GM19035 (cell line): ENCODE results near the gene CAMKV.
"Not testable (repeated sequence)": the region's sequence is repeated elsewhere in the genome, so short reads cannot be mapped to it uniquely, and the experiment has no call there.

Experiments
- ATAC-seq: cut with Tn5 transposase; IDR thresholded peaks from one replicate; pipeline ENCODE4 v1.9.1; 2021; ENCODE audit not compliant: unreplicated experiment

CAMKV gene

DNA sequence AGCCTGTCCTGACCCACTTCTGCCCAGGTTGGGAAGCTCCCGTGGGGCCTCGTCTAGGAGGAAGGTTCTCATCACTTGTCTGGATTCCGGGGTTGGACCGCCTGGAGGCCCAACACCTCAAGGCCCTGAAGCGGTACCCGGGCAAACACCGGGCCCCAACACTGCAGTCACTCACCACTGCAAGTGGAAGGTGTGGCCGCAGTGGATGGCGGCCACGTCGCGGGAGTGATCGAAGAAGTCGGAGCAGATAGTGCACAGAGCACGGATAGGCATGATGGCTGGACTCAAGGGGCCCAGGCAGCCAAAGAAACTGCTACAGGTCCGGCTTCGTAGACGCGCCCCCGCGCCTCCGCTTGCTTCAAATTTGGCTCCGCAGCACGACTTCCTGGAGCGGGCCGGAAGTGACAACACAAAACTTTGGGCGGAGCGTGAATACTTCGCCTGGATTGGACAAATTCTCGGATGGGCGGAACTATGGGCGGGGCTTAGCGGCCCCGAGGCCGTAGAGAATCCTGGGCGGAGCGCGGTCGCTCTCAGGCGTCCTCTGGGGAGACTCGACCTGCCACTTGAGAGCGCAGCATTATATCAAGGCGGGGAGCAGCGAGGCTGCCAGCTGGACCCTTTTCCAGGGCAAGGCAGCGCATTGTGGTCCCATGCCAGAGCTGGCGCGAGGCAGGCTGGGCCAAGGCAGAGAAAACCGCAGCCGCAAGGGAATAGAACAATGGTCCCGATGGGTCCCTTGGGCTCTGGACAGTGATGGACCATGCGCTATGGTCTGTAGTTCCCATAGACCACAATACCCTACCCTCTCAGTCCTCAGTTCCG, 13.3 kb downstream of the CAMKV start, which contains the start of gene TRAIP:
TRAIP (minus strand) TSS at position 384 of the 825 bp plus-strand sequence; CDS start at position 273, 111 bp downstream.
- ATAC-seq = peak; percentile 94

DNA sequence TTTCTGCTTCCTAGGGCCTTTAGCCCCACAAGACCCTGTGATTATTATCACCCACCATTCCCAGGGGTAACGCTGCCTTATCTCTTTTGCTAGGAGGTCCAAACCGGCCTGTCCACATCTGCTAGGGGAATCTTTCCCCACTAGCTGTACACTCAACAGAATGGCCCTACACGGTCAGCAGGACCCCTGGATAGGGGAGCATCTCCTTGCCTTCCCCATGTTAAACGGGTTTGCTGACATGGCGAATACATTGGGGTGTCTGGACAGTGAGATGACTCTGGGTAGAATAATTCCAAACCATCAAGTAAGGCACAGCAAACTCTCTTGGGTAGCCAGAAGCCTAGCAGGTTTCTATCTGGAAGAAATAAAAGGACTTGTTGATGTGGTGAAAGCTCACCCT, 14.0 kb downstream of the CAMKV start:
- ATAC-seq = no peak

DNA sequence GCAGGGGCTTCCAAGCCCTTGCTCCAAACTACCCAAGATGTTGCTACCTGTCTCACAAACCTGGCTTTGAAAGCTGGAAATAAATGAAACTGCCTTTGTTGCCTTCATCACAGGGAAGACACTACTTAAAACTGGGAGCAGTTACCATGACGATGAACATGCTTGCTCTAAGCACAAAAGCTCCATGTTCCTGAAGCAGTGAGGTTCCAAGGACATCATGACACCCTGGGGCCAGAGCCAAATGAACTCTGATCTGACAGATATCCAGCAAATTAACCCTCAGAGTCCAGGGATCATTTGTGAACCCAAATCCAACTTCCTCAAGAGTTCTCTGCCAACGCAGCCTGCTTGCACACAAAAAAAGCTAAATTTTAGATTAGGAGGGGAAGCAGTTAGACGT, 24.0 kb downstream of the CAMKV start:
- no peak for ATAC-seq

DNA sequence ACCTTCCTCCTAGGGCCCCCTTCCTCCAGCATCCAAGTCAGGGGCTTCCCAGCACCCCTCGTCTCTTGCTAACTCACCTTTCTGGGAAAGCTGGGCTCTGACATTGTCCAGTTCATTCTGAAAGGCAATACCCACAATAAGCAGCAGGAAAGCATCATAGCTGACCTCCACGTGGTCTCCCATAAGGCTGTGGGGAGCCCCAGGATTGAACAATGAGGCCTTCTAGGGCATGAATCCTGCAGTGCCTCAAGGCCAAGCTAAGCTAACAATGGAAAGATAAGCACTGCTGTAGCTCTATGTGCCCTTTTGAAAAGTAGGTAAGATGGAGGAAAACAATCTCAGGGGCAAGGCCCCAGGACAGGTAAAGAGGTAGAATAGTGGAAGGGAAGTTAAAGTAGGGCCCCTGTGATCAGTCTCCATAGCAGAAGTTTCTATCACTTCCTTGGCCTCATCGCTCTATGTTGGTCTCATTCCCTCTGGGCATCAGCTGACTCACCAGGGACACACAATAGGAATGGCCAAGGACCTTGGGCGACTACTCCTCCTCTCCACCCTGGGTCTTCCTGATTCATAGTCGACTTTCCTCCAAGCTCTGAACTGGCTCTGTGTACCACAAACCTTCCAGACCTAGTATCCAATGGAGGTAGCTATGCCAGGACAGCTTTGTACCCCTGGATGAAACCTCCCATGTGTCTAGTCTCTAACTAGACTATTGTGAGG, 25.1 kb downstream of the CAMKV start:
- no peak for ATAC-seq

DNA sequence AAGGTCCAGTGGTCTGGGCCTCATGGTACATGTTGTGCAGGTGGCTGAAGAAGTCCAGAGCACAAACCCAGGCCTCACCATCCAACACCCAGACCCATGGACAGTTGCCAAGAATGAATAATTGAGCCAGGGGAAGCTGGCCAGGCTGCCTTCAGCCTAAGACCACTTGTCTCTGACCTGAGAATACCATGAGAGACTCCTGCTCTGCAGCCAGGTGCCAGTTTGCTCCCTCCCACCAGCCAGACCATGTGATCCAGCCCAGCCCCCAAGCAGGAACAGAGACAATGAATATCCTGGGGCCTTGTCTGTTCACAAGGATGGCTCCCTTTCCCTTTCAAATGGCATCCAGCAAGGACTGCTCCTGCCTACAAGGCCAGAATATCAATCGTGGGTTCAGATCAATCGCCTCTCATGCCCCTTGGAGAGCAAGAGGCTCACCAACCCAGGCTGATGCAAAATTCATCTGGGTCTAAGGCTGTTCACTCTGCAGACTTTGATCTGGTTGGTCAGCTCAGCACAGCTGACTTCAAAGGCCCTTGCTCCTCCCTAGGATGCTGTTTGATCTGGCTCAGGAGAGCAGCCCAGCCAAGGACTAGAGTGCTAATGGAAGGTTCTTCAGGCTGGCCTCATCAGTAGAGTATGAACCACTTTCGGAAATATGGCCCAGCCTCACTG, 26.7 kb downstream of the CAMKV start:
- no peak for ATAC-seq

DNA sequence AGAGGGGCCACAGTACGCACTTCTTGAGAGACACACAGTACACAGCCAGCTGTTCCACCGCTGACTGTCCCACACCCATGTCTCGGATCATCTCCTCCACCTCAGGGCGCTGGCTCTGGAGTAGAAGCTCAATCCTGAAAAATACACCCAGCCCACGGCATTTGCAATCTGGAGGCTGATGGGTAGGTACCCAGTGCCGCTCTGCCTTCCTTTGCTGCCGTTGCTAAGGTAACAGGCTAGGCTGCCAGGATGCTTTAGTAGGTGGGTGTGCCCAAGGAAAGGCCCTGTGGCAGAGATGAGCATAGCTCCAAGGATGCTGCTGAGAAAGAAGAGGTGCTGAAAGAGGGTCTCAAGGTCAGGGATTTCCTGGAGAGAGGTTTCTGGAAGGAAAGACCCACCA, 27.9 kb downstream of the CAMKV start:
- ATAC-seq = no peak

DNA sequence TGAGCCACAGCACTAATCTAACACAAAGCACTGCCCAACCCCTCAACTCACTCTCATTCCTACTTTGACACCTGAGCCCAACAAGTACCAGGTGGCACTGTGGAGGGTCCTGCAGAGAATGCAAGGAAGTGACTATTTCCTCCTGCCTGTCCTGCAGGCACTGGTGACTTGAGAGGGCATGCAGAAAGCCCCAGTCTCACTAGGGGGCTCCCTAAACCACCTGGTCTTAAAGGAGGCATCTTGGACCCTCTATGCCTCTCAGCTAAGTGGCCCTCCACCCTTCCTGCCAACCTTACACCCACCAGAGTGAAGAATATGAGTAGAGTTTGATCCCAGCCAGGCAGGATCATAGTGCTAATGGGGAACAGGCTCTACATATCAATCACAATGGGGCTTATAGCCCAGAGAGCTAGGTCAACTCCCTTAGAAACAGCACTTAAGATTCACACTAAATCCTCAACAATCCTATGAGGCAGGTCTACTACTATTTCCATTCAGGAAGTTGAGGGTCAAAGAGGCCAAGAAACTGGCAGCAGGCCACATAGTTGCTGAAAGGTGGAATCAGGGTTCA, 28.5 kb downstream of the CAMKV start:
- no peak for ATAC-seq

DNA sequence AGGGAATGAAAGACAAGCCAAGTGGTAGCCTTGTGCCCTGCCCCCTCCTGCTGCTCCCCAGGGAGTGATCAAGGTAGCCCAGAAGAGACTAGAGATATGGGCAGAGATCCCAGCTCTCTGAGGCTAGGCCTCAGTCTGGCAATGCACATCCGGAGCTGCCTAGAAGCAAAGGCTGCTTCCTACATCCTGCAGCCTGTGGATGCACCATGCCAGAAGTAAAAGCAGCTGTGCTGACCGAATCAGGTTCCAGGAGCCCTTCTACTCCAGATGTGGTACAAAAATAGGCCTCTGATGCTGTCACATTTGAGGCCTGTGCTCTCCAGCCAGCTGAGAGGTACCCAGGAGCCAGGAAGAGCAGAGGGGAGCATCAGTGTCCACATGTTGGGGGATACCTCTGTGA, 29.3 kb downstream of the CAMKV start:
- no peak for ATAC-seq

DNA sequence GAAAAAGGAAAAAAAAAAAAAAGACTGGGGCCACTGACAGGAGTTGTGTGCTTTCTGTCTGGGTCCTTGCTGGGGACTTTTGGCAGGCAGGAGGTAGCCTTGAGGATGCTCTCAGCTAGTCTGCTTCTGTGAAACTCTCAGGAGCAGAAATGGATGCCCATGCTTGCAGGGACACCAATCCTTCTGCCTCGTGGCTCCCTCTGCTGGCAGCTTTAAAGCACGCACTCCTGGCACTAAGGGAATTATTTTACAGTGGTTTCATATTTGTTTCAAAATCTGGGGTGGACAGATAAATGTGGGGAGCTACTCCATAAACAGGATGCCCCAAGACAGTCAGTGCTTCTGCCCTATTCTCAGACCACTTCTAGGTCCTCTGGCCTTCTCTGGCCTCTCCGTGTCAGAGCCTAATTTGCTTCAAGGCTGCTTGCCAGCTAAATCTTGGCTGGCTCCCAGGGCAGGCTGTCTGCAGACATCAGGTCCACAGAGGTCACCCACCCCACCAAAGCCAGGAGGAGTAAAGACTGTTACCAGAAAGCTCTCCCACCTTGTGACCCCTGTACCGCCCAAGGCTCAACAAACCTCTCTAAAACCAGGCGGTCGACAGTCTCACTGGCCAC, 30.4 kb downstream of the CAMKV start:
- no peak for ATAC-seq

DNA sequence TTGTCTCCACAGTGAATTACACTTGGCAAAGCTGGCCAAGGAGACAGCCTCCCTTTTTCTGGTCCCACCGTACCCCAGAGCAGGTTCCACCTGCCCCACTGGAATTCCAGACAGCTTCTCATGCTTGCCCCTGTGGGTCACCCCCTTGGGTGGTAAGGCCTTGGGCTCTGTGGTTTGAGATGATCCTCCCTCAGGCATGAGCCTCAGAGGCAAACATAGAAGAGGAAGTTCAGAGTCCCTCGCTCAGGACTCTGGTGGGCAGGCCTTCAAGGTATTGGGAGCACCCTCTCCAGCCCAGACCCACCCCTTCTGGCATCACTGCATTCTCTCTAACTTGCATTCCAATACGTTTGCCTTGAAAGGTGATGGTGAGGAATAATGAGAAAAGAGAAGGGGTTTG, 38.4 kb downstream of the CAMKV start:
- ATAC-seq = no peak

DNA sequence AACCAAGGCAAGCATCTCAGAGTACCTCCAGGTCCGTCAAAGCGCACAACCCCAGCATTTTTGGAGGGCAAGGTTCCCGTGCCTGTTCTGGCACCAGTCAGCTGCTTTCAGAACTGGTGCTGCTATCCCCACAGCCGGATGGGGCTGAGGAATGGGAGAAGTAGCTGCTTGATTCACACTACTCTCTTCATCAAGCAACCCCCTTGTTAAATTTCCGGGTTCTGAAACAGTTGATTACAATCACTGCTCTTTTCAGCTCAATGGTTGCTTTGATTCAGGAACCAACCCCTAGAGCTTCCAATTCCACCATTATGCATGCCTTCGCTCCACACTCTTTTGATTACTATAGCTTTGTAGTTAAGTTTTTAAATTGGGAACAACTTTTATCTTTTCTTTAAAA, 43.7 kb downstream of the CAMKV start:
- ATAC-seq = no peak

DNA sequence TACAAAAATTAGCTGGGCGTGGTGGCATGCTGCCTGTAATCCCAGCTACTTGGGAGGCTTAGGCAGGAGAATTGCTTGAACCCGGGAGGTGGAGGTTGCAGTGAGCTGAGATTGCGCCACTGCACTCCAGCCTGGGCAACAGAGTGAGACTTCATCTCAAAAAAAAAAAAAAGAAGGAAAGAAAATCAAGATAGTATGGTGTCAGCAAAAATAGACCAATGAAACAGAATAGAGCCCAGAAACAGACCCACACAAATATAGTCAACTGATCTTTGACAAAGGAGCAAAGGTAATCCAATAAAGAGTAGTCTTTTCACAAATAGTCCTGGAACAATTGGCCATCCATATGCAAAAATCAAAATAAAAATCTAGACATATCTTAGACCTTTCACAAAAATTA, 46.6 kb downstream of the CAMKV start:
- not testable (repeated sequence) for ATAC-seq

DNA sequence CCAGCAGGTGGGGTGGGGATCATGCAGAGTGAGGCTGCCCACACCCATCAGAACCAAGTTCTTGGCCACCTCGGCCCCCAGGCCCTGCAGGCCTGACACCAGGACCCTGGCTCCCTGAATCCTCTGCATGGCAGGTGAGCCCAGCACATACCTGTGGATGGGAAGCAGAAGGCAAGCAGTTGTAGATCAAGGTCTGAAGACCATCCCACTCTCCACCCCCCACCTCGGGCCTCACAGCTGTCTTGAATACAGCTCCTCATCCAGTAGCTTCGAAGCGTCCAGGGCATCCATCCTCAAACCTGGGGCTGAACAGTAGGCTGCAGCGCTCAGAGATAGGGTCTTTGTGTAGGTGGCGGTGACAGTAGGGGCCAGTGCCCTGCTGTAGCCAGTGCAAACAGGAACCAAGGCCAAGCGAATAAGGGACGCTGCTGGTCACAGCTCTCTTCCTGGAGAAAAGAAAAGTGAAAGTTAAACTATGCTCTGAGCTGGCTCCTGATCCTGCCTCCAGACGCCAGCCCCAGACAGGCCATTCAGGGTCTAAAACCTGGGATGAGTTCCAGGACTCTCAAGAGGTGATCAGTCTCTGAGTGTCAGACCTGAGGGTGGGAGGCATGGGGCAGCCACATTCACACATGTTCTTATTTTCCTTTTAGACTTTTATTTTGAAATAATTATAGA, 56.1 kb downstream of the CAMKV start, which contains the start of gene UBA7:
UBA7 (minus strand) TSS at position 457 of the 678 bp plus-strand sequence; CDS start at position 291, 166 bp downstream.
- ATAC-seq = peak; percentile 67

DNA sequence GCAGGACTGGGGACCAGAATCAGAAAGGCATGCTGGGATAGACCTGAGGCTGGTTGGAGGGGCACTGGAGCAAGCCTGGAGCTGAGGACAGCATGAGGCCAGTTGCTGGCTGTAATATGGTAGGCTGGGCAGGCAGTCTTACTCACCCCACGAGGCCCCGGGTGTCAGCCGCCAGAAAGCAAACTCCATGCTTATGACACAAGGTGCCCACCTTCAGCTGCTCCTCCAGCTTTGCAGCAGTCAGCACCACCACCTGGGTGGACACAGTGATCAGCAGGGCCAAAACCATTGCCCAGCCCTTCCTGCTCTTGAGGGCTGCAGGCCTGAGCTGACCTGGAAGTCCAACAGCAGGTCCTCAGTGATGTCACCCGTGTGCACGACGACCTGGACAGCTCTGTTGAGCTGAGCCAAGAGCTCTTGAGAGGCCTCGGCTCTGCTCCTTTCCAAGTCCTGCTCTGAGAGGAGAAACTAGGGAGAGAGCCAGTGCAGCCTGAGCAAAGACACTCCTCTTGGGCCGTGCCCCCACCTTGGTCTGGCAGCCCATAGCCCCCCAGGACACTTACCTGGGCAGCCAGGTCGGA, 56.7 kb downstream of the CAMKV start:
- ATAC-seq = peak; percentile 21
